DMS 273 treated with DMSO at 0.1 percent for 48 hours (cell line): ENCODE results near the gene CIRBP.
"Not testable (repeated sequence)": the region's sequence is repeated elsewhere in the genome, so short reads cannot be mapped to it uniquely, and the experiment has no call there.

Experiments
- DNase-seq: peaks from one replicate; lab custom pipeline; 2025; lab: John Stamatoyannopoulos, UW

The CIRBP gene

GRCh38 chr19:1243768-1244692, 25.1 kb upstream of the CIRBP start:
- peak; percentile 61 for DNase-seq

- DNase-seq, result no peak
These were observed 24.3 kb upstream of the CIRBP start for GRCh38 chr19:1244693-1245451.

GRCh38 chr19:1245494-1246264, 23.5 kb upstream of the CIRBP start:
- no peak for DNase-seq

- not testable (repeated sequence) for DNase-seq
These were observed 22.7 kb upstream of the CIRBP start for GRCh38 chr19:1246265-1247087.

- no peak for DNase-seq
These were observed 21.4 kb upstream of the CIRBP start for GRCh38 chr19:1247748-1248138.

GRCh38 chr19:1248139-1248785, 20.9 kb upstream of the CIRBP start, which contains the start of gene MIDN:
MIDN (plus strand) TSS chr19:1248583; CDS start chr19:1250297, 1,714 bp downstream.
- DNase-seq, result peak; percentile 55

GRCh38 chr19:1248786-1249297, 20.3 kb upstream of the CIRBP start:
- peak; percentile 55 for DNase-seq

- peak; percentile 73 for DNase-seq
These were observed 19.7 kb upstream of the CIRBP start for GRCh38 chr19:1249298-1249989.

GRCh38 chr19:1249990-1250436, 19.1 kb upstream of the CIRBP start:
- DNase-seq, result no peak

- no peak for DNase-seq
These were observed 18.5 kb upstream of the CIRBP start for GRCh38 chr19:1250437-1251260.

- DNase-seq, result no peak
These were observed 17.6 kb upstream of the CIRBP start for GRCh38 chr19:1251330-1252220.

GRCh38 chr19:1252221-1252820, 16.8 kb upstream of the CIRBP start:
- no peak for DNase-seq

GRCh38 chr19:1252821-1253513, 16.2 kb upstream of the CIRBP start:
- no peak for DNase-seq

- DNase-seq, result no peak
These were observed 15.5 kb upstream of the CIRBP start for GRCh38 chr19:1253514-1254080.

GRCh38 chr19:1254081-1254527, 15.0 kb upstream of the CIRBP start:
- DNase-seq, result no peak

- DNase-seq, result no peak
These were observed 14.5 kb upstream of the CIRBP start for GRCh38 chr19:1254530-1255185.
